GM19193 (cell line): ENCODE data around the gene COL4A2.

Source experiments
- POLR2A ChIP-seq: IDR thresholded peaks from 4 replicates; pipeline ENCODE4 v1.6.1; 2011; ENCODE audit not compliant: insufficient read depth, insufficient read length; ENCODE audit errors: extremely low read depth

Gene COL4A2

DNA sequence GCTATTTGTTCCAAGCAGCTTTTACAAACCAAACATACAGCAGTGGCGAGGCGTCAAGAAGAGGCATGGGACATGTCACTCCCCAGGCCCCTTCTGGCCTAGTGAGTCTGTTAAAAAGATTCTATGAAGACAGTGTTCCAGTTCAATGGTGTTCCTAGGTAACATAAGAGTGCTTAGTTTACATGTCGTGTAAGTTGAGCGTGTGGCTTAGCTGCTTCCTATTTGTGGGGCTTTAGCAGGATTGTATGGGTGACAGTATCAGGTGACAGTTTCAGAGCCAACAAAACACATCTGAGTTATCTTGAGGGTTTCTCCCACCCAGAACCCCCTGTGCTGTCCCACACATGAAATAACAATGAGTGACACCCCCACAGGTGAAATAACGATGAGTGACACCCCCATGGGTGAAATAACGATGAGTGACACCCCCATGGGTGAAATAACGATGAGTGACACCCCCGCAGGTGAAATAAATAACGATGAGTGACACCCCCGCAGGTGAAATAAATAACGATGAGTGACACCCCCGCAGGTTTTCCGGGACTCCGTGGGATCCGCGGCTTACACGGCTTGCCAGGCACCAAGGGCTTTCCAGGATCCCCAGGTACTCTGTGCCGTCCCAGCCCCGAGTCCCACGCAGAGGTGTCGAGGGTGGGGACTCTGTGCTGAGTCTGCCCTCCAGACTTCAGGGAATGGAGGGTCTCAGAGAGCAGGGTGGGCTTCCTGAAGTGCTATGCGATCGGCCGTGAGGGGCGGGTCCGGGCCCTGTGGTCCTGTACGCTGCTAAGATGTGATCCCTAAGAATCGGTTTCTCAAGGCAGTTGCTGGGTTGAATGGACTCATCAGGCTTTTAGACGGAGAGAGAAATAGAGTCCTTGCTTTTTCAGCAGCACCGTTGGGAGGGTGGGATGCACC, 185.9 kb downstream of the COL4A2 start:
- TF ChIP-seq POLR2A, result no peak

DNA sequence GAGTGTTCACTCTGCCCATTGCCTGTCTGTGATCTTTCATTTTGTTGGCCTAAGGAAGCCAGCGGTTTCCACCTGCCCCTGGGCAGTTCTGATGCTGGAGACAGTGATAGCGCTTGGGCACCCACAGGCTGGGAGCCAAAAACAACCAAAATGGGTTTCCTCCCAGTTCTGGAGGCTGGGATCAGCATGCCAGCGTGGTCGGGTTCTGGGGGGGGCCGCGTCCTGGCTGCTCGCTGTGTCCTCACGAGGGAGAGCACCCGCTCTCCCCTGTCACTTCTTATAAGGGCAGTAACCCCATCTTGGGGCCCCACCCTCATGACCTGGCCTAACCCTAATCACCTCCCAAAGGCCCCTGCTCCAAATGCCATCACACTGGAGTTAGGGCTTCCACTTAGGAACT, 186.5 kb downstream of the COL4A2 start:
- TF ChIP-seq POLR2A, result no peak

DNA sequence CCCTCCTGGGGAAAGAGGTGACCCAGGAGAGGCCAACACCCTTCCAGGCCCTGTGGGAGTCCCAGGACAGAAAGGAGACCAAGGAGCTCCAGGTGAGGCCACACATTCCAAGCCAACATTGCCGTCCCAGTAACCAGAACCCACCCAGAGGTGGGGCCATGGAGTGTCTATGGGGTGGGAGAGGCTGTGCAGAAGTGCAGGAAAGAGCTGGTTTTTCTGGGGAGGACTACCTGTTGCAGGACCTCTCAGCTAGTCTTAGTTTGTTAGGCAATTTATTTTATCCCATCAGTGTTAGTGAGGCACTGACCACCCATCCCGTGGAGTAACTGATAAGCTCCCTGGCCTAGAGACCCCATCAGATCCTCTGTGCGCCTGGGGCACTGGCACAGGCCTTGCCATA, 188.3 kb downstream of the COL4A2 start:
- no peak for TF ChIP-seq POLR2A

DNA sequence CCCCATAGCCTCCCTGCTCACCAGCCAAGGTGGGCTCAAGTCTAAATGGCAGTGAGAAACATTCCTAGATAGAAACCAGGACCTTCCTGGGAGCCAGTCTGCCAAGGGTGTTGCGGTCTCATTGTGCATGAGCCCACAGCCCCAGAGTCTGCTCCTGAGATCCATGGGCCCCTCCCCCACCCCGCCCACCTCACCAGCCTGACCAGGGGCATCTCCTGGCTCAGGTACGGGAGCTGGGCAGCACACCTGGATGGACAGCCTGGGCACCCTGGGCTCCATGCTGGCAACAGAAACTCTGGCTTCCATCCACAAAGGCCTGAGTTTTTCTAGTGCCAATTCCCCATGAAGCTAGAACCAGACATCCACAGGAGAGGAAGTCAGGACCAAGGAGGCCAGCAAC, 188.8 kb downstream of the COL4A2 start:
- TF ChIP-seq POLR2A, result no peak

DNA sequence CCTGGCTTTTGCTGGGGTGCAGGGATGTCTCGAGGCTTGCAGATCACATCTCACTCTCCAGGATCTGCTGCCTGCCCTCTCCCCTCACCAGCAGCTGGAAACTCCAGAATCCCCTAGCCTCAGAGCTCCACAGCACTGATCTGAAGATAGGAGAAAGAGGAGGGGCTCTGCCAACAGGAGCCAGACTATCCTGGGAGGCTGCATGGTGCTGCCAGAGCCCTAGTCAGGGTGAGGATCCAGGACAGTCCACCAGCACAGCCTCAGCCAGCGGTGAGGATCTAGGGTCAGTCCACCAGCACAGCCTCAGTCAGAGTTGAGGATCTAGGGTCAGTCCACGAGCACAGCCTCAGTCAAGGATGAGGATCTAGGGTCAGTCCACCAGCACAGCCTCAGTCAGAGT, 189.2 kb downstream of the COL4A2 start:
- no peak for TF ChIP-seq POLR2A

DNA sequence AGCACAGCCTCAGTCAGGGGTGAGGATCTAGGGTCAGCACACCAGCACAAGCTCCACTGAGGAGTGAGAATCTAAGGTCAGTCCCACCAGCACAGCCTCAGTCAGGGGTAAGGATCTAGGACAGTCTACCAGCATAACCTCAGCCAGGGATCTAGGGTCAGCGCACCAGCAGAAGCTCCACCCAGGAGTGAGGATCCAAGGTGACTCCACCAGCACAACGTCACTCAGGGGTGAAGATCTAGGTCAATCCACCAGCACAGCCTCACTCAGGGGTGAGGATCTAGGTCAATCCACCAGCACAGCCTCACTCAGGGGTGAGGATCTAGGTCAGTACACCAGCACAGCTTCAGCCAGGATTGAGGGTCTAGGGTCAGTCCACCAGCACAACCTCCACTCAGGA, 189.9 kb downstream of the COL4A2 start:
- TF ChIP-seq POLR2A, result no peak

DNA sequence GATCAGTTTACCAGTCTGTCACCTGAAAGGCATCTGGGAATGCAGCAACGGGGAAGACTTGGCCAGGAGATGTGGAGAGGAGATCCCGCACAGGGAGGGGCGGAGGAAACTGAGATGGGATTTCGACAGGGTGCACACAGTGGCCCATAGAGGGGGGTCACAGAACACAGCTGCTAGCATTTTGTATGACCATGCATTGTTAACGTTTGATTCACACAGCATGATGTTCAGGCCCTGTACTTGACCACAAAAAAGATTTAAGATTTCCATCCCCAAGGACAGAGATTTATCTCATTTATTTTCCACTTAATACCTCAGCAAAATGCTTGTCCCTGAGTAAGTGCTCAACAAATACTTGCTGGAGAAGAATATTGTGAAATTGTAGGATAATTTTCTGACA, 191.2 kb downstream of the COL4A2 start:
- TF ChIP-seq POLR2A, result no peak

DNA sequence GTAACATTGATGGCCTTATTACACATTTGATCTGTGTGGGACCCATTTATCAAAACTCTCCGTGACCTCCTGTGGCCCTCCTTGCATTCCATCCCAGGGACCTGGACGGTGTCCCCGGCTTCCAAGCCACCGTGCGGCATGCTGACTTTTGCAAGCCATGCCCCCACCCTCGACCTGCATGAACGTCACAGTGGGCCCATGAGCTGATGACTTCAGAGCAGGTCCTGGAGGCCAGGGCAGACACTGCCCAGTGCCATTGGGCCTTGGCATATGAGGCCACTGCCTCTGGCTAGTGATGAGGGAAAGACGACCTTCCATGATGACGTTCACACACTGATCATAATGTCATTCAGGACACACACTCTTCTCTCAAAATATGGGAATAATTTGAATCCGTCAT, 191.7 kb downstream of the COL4A2 start:
- no peak for TF ChIP-seq POLR2A

DNA sequence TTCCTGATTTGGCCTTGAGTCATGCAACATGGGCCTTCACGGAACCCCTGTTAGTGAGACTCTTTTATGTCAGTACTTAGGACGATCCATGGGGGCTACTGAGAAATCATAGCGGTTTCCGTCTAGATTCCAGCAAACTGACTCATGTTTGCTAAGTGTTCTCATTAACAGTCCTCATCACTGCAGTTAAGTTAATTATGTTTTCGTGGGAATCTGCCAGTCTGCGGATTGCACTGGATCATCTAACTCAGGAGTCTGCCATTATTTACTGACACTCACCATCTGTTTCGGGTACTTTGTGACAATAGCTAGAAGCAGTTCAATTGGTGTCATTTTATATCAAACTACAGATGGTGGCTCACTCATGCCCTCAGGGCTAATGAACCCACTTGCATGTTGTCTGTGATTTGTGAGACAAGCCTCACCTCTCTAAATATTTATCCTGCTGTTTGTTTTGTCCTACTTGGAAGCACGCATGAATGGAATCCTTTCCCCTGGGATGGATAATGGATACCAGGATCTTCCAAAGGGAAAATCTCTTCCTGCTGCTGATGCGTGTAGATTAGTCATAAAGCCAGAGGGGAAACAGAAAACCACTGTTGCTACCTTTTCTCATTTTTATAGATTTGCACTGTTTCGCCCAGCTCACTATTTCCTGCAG, 192.7 kb downstream of the COL4A2 start:
- TF ChIP-seq POLR2A, result no peak

DNA sequence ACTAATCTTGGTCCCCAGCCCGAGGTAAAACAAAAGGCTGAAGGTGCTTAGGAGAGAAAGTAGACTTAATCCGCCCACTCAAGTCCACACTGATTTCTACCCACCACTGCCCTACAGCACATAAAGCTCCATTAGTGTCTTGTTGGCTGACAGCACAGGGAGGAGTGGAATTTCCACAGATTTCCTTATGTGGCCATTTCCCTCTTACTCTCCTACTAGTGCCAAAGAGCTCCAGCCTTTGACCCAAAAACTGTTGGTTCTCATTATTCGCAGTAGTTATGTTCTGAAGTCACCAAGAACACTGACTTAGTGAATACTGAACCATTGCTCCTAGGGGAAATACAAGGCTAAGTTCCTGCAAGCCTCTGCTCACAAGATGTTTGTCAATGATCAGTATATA, 193.3 kb downstream of the COL4A2 start:
- TF ChIP-seq POLR2A, result no peak

DNA sequence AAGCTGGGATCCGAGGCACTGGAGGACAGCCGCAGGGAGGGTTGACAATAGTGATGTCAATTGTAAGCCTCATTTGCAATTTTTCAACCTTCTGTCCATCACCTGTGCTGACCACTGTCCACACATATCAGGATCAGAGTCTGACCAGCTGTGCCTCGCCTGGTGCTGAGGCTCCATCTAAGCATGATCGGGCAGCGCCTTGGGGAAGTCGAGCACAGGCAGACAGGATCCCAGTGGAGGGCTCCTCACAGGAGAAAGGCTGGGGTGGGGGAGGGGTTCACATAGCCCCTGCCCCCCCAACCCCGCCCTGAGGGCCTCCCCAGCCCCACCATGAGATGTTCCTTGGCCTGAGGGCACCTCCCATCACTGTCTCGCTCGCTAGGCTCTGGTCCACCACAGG, 194.1 kb downstream of the COL4A2 start:
- no peak for TF ChIP-seq POLR2A

DNA sequence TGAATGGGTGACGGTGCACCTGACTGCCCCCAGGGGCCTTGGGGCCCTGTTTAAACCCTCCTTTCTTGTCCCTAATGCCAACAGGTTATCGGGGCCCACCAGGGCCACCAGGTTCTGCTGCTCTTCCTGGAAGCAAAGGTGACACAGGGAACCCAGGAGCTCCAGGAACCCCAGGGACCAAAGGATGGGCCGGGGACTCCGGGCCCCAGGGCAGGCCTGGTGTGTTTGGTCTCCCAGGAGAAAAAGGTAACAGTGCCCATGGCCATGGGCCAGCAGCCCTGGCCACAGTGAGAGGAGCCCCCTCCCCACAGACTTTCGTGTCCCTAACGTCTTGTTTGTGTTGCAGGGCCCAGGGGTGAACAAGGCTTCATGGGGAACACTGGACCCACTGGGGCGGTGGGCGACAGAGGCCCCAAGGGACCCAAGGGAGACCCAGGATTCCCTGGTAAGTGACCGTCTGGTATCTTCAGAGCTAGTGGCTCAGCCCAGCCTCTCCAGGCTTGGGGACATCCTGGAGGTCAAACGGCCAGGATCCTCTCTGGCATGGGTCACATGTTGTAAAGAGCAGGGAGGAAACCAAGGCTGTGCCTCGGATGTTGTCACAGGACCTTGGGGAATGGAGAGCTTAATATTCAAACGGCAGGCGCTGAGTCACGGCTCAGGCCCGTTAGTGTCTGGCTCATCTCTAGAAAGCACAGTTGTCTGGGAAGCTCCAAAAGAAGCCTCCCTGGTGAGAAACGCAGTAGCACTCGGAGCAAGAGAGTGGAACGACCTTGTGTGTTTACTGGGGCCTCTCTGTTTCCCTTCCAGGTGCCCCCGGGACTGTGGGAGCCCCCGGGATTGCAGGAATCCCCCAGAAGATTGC, 196.2 kb downstream of the COL4A2 start:
- no peak for TF ChIP-seq POLR2A

DNA sequence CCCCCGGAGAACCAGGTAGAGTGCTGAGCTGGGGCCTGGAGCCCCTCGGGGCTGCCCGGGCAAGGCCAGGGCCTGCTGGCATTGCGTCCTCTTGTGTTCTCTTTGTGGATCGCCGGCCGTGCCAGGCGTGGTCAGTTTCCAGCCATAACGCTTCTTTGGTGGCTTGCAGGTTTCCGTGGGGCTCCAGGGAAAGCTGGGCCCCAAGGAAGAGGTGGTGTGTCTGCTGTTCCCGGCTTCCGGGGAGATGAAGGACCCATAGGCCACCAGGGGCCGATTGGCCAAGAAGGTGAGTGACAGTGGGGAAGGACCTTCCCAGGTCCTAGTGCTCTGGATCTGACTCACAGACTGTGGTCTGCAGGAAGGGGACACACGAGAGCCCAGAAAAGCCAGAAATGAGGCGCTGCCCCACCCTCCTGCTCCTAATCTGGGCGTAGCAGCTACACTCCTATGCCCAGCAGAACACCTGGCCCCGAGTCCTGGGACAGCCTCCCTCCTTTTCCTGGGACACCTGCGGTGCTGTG, 197.0 kb downstream of the COL4A2 start:
- TF ChIP-seq POLR2A, result no peak

DNA sequence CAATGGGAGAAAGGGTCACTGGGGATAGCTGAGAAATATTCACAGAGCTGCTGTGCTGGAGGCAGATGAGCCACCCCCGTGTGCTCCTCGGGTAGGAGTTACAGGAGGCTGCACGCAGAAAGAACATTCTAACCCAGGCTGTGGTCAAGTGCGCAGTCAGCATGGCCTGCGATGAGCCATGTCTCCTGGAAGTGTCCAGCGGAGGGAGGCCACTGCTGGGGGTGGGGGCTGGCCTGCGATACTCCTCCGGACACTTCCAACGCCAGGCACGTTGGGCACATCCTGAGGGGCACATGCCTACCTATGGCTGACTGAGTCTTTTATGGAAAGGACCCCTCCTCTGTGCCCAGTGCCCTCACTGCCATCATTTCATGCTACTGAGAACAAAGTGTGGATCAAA, 198.5 kb downstream of the COL4A2 start:
- TF ChIP-seq POLR2A, result no peak

DNA sequence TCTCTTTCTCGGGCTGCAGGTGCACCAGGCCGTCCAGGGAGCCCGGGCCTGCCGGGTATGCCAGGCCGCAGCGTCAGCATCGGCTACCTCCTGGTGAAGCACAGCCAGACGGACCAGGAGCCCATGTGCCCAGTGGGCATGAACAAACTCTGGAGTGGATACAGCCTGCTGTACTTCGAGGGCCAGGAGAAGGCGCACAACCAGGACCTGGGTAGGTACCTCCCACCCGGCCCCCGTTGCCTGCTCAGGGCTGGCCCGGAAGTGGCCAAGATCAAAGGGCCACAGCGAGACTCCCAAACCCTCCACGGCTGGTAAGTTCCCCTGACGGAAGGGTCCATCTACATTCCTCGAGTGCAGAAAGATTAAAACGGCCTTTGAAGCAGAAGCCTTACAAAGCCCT, 199.3 kb downstream of the COL4A2 start:
- TF ChIP-seq POLR2A, result no peak

DNA sequence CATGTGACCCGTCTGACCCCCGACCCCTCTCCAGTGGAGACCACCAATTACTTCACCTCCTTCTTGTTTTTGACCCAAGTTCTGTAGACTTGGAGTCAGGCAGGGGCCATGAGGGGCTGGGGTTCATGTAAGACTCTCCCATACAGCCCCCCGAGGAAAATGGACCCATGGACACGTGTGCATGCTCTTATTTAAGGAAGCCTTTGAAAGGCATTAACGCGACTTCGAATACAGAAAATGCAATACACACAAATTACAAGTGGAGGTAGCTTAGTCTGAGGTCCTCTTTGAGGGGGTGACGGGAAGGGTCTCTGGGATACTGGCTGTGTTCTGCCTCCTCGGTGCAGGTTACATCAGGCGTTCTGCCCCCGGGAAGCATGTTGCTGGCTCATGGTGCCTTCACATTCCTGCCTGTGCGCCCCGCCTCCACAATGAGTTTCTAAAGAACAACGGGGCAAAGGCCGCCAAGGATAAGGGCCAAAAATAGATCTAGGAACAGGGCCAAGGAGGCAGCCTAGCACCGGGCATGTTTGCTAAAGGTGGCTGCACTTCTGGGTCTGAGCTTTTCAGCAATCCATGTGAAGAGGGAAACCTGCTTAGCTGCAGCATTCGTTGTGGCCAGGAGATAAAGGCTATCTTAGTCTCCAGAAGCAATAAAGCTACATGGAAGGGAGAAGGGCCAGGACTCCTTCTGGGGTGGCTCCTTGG, 199.9 kb downstream of the COL4A2 start:
- TF ChIP-seq POLR2A, result no peak
